Bone marrow (tissue), 2 donors: ENCODE data around the gene MAML2.

ENCODE experiments used
- DNase-seq, 2 donors: peaks; one replicate each; lab custom pipeline; 2025; lab: John Stamatoyannopoulos, UW

Gene MAML2

DNA sequence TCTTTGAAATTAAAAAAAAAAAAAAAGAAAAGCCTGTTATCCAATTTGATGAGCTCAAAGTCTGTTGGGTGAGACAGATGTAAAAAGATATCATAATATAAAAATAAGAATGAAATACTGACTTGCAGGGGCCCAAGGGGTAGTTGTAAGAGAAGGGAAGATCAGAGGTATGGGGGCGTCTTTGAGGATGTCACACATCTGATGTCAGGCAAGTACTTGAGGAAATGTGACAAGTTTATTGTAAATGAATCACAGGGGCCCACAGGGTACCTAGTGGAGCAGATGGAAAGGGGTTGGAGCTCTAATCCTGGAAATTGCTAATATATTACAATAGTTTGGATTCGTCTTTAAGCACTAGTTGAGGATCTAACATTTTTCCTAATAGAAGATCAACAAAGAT, 131.6 kb downstream of the MAML2 start:
- DNase-seq = no peak

DNA sequence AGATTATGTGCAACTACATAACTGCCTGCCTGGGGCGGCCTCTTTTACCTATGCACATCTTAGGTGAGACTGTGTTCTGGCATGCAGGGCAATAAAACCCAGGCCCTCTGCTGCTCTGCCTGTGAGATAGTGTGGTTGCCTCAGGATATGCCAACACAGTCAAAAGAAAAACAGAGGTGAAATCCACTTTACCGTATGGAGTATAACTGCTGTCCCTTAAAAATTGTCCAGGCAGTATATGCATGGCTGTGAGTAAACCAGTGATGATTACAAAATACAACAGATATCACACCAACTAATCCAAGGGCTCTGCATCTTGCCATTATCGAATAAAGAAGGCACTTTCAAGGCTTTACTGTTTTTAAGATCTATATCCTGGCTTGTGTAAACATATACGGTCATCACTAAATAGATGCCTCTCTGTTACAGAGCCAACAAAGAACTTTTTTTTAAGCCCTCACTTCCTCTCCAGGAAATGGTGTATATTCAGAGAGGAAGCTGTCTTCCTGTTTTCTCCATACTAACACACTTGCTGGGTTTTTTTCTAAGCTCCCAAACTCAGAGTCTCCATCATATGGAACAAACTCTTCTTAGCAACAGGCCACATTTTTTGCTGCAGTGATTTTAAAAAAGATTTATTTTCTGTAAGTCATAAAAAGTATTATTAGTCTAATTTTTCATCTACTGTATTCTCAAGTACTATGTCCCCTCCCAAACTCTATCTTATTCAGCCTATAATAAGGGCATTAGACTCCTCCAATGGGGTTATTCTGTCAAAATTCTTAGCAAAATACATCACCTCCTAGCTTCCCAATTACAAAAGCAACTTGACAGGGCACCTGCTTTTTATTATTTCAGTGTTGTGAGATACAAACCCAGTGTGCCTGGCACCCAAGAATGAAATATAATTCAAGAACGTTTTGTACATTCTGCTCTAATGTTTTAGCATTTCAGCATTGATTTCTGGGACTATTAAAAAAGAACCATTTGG, 135.2 kb downstream of the MAML2 start:
- peak in 1 of 2 donors; percentile 29 for DNase-seq

GRCh38 chr11:96206955-96207354, 136.0 kb downstream of the MAML2 start:
- no peak for DNase-seq

GRCh38 chr11:96205460-96205809, 137.6 kb downstream of the MAML2 start:
- no peak for DNase-seq

DNA sequence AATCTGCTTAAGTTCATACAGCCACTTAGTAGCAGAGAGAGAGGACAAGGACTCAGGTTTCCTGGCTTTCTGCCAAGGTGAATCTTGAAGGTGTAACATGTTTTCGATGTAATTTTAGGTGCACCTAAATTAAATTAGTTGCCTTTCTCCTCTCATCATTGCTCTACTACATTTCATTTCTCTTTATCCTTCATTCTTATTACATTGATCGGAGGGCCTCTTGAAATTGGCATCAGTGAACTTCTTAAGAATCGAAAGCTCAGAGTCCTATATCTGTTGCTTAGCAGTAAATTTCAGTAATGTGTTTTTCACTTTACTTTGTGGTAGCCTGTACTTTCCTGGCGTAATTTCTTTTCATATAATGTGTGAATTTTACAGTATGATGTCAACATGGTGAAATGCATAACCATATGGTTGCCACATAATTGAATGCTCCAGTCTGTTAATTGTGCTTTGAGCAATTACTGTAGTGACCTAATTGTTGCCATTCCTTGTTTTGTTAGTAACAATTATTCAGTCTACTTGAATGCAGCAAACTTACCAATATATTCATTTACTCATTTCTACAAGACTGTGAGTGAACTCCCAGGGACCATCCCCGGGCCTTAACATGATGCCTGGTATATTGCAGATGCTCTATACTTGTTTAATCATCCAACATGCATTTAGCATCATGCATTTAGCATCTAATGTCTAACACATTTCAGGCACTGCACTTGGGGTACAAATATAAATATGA, 138.1 kb downstream of the MAML2 start:
- DNase-seq = no peak

- no peak for DNase-seq
These were observed 138.7 kb downstream of the MAML2 start for GRCh38 chr11:96204366-96204659.

- no peak for DNase-seq
These were observed 139.2 kb downstream of the MAML2 start for GRCh38 chr11:96203567-96204365.

GRCh38 chr11:96200243-96200642, 142.8 kb downstream of the MAML2 start:
- DNase-seq = no peak

DNA sequence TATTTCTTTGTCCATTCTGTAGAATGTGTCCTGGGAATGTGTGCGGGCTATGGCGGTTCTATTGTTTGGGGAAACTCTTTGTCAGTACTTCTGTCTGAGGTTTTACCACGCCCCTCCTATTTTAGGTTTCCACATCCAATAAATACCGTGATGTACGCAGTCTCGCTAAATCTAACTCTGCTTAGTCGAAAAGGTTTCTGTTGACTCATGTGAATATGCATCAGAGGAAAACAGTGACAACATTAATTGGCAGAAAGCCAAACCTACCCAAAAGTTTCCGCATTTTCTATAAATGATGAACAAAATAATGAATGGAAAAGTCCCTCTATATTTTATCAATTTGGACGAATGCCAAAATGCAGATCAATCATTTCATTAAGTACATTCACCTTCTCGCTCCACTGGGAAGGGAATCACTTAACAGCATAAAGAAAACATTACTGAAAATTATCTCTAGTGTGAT, 143.4 kb downstream of the MAML2 start:
- no peak for DNase-seq

- DNase-seq = no peak
These were observed 144.9 kb downstream of the MAML2 start for GRCh38 chr11:96197801-96198701.

DNA sequence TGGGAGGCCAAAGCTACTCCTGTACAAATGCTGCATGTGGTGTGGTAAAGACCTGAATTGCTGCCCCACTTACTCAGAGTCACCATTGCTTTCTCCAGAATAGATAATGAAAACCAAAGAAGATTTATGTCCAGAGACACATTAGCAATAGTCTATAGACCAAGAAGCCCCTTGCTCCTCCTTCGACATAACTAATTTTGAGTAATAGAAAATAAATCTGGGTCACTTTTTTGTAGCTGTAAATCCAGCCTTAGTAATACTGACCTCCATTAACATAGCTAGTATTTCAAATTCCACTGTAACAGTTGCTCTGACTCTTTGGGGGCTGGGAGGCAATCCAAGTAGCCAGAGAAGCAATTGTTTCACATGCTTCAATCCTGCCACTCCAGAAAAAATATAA, 145.9 kb downstream of the MAML2 start:
- no peak for DNase-seq

DNA sequence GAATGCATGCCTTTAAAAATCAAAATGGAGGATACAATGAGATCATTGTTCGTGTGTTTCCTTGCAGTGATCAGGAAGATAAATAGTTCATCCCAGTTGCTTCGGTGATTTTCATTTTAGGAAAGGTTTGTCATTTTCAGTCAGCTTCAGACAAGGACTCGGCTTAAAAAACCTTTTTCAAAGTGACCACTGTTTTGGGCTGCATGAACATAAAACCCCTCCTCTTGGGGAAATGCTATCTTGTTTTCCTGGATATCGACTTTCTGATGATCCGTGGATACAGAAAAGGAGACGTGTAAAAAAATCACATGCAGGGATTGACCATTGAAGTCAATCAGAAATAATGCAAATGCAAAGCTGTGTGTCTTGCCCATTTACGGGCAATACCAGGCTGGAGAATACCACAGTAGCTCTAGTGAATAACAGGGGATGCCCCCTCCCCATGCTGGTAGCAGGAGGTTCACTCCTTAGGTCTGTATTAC, 146.8 kb downstream of the MAML2 start:
- DNase-seq = no peak

DNA sequence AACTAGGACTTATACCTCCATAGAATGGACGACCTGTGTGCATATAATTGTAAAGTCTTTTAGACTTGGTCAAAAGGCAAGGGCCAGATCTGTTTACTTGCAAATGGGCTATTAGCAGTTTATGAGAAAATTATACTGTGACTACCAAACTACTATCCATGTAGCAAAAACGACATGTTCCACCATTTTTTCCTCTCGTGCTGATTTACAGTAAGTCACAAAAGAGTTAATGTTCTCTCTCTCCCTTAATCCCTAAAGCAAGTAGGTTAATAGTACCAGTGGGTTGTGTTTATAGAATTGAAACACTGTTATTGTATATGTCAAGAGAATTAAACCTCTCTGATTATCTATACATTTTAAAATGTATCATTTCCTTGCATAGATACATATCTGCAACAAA, 147.3 kb downstream of the MAML2 start:
- DNase-seq = no peak

- DNase-seq = no peak
These were observed 148.2 kb downstream of the MAML2 start for GRCh38 chr11:96194581-96195374.

DNA sequence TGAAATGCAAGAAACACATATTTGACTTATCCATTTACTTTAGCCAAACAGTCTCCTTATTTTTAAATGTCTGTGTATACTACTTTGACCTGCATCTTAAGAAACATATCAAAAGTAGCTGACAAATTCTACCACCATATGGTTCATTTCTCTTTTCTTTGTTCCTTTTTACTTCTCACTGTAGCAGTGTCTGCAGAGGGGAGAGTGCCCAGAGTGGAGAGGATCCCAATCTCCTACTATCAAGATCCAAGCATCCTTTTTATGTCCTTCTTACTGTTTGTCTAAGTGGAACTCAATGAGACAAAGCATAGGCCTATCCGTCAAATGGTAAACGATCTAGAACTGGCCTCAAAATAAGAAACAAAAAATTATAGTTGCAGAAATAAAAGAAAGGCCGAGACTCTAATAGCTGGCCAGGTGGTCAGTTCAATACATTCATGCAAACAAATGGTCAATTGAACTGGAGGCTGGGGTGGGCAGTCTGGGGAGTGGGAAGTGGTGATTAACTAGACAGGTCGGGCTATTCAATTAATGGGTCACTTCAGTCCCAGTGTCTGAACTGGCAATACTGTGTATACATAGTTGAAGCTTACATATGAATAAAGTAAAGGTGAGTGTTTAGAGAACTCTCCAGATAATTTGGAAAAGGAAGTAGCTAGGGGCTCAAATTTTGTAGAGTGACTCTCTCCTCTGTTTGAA, 149.1 kb downstream of the MAML2 start:
- no peak for DNase-seq

DNA sequence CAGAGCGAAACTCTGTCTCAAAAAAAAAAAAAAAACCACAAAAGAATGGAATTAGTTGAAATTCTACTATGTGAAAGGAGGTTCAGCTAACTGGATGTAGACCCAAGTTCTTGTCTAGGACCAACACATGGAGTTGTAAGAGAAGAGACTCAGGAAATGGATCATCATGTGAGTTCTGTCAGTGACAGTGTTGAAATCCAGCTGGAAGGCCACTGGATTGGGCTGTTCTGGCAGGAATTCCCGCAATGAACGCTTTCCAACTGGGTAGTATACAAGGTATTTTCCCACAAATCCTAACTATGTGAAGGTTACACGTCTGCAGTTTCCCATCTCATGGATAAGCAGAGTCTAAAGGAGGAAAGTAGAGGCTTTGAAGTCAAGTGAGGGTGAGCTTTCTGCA, 151.2 kb downstream of the MAML2 start:
- DNase-seq = no peak

- DNase-seq = no peak
These were observed 153.6 kb downstream of the MAML2 start for GRCh38 chr11:96189351-96189750.

GRCh38 chr11:96188243-96189006, 154.6 kb downstream of the MAML2 start:
- DNase-seq = no peak

DNA sequence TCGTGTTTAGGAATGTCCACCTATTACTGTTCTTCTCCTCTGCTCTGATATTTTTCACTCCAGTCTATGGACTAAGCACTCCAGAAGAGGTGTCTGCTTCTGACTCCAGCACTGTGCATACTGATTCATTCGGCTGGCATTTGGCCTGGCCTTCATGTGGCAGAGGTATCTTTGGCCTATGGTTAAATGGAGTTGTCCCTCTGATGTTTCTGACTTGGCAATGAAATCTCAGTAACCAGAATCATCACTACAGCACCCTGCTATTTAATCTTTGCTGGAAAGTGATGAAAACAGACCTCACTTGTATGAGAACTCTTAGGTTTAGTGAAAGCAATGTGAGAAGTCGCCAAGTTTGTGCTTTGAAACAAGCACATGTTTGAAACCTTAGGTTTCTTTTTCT, 155.2 kb downstream of the MAML2 start:
- DNase-seq = no peak
